NCI-H774 (cell line): ENCODE data around the gene CHRDL1.
"Not testable (repeated sequence)": the region's sequence is repeated elsewhere in the genome, so short reads cannot be mapped to it uniquely, and the experiment has no call there.

Source experiments
- DNase-seq: peaks from one replicate; lab custom pipeline; 2025; lab: John Stamatoyannopoulos, UW

CHRDL1 gene

DNA sequence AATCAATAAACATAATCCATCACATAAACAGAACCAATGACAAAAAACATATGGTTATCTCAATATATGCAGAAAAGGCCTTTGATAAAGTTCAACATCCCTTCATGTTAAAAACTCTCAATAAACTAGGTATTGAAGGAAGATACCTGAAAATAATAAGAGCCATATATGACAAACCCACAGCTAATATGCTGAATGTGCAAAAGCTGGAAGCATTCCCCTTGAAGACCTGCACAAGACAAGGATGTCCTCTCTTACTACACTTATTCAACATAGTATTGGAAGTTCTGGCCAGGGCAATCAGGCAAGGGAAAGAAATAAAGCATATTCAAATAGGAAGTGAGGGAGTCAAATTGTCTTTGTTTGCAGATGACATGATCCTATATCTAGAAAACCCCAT, 141.3 kb downstream of the CHRDL1 start:
- not testable (repeated sequence) for DNase-seq

DNA sequence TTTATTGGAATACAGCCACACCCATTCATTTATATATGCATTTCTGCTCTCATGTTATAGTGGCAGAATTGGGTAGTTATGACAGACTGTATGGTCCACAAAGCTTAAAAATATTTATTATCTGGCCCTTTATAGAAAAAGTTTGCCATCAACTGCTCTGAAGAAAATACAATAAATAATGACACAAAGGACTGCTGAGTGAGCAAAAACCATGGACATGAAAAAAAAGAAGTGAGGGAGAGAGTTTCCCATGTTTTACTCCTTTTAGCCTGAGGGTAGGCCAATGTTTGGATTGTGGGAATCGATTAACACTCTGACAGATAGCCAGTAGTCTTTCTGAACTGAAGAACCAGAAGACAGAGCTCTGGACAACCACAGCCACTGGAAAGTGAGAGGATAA, 149.2 kb downstream of the CHRDL1 start:
- no peak for DNase-seq
